CD14-positive monocyte (primary cell): ENCODE results near the gene RERE. TPM values are rescaled to one million over a fixed set of nuclear protein-coding genes. Genes with fewer than 3 reads are reported as not detected.

Experiments
- DNase-seq, 3 donors: peaks; one replicate each; pipeline ENCODE4 v3.0.0-alpha.2; 2011 to 2022
- H2AFZ ChIP-seq: 2 replicates; pipeline ENCODE4 v1.6.0; 2012; ENCODE audit warnings: mild to moderate bottlenecking, low read depth, low read length, inconsistent platforms; ENCODE audit not compliant: insufficient read depth, poor library complexity, severe bottlenecking
- H3K27ac ChIP-seq, 2 donors: 1 replicate in 1 of 2; 2 replicates in 1 of 2; pipeline ENCODE4 v1.5.1; 2012 to 2013; ENCODE audit warnings: low read length in 2 of 2, control low read depth in 1 of 2, inconsistent platforms in 1 of 2, low read depth in 1 of 2, mild to moderate bottlenecking in 1 of 2
- H3K27me3 ChIP-seq, 2 donors: one replicate each; pipeline versions ENCODE4 v1.6.0 to v1.6.1; 2011 to 2013; ENCODE audit warnings: low read length in 2 of 2; ENCODE audit not compliant: control insufficient read depth in 2 of 2, insufficient read depth in 2 of 2
- H3K36me3 ChIP-seq, 2 donors: replicated peaks in 1 of 2; 1 replicate in 1 of 2; 2 replicates in 1 of 2; pipeline versions ENCODE4 v1.5.1 to v1.6.1; 2012 to 2013; ENCODE audit warnings: low read length in 2 of 2, control low read depth in 1 of 2, inconsistent platforms in 1 of 2, mild to moderate bottlenecking in 1 of 2; ENCODE audit not compliant: insufficient read depth in 2 of 2, control insufficient read depth in 1 of 2
- H3K4me1 ChIP-seq, 2 donors: 1 replicate in 1 of 2; 2 replicates in 1 of 2; pipeline versions ENCODE4 v1.5.1 to v1.6.1; 2012 to 2013; ENCODE audit warnings: low read length in 2 of 2, control low read depth in 1 of 2, inconsistent platforms in 1 of 2, mild to moderate bottlenecking in 1 of 2, moderate library complexity in 1 of 2; ENCODE audit not compliant: insufficient read depth in 2 of 2, control insufficient read depth in 1 of 2
- H3K4me2 ChIP-seq: replicated peaks from 2 replicates; pipeline ENCODE3; 2012; ENCODE audit warnings: low read length, moderate library complexity, mild to moderate bottlenecking; ENCODE audit not compliant: poor library complexity, severe bottlenecking; ENCODE audit errors: extremely low read depth
- H3K4me3 ChIP-seq, 3 experiments: fragments of 200-600 bp in 1 of 3; sonication (generic) in 1 of 3; replicated peaks in 1 of 3; 1 replicate in 2 of 3; 2 replicates in 1 of 3; pipeline ENCODE4 v1.5.1; 2011 to 2013; ENCODE audit warnings: low read length in 3 of 3, mild to moderate bottlenecking in 3 of 3, control low read depth in 2 of 3, low read depth in 2 of 3, inconsistent platforms in 1 of 3, moderate library complexity in 1 of 3
- H3K79me2 ChIP-seq: 2 replicates; pipeline ENCODE4 v1.6.0; 2012; ENCODE audit warnings: mild to moderate bottlenecking, control low read depth, inconsistent platforms, low read length, moderate library complexity; ENCODE audit not compliant: insufficient read depth
- H3K9ac ChIP-seq: 2 replicates; pipeline ENCODE4 v1.6.0; 2017; ENCODE audit warnings: low read length, mild to moderate bottlenecking; ENCODE audit not compliant: insufficient read depth, poor library complexity, severe bottlenecking
- H3K9me3 ChIP-seq, 2 donors: replicated peaks in 1 of 2; 1 replicate in 1 of 2; 2 replicates in 1 of 2; pipeline versions ENCODE4 v1.5.1 to v1.6.1; 2012 to 2013; ENCODE audit warnings: low read length in 2 of 2, control low read depth in 1 of 2; ENCODE audit not compliant: control insufficient read depth in 1 of 2, insufficient read depth in 1 of 2
- H4K20me1 ChIP-seq: 2 replicates; pipeline ENCODE4 v1.6.0; 2012; ENCODE audit warnings: mild to moderate bottlenecking, low read length, control low read depth, moderate library complexity; ENCODE audit not compliant: insufficient read depth
- H3K27ac Mint-ChIP-seq, 7 donors: one replicate each; pipeline ENCODE4 v1.8.0; 2020; ENCODE audit warnings: mild to moderate bottlenecking in 7 of 7, mixed read lengths in 7 of 7, moderate library complexity in 6 of 7, inconsistent platforms in 2 of 7
- H3K27me3 Mint-ChIP-seq, 3 donors: one replicate each; pipeline ENCODE4 v1.8.0; 2021 to 2022; ENCODE audit warnings: low read depth in 3 of 3, mild to moderate bottlenecking in 3 of 3, mixed read lengths in 3 of 3, moderate library complexity in 3 of 3, inconsistent platforms in 1 of 3
- H3K36me3 Mint-ChIP-seq, 2 donors: one replicate each; pipeline ENCODE4 v1.8.0; 2020; ENCODE audit warnings: mixed read lengths in 2 of 2, inconsistent platforms in 1 of 2, mild to moderate bottlenecking in 1 of 2
- H3K4me1 Mint-ChIP-seq: one replicate; pipeline ENCODE4 v1.8.0; 2020; ENCODE audit warnings: mild to moderate bottlenecking, mixed read lengths
- H3K4me3 Mint-ChIP-seq, 2 donors: one replicate each; pipeline ENCODE4 v1.8.0; 2020; ENCODE audit warnings: mild to moderate bottlenecking in 2 of 2, mixed read lengths in 2 of 2, moderate library complexity in 1 of 2
- H3K9me3 Mint-ChIP-seq, 7 donors: one replicate each; pipeline ENCODE4 v1.8.0; 2020 to 2022; ENCODE audit warnings: mixed read lengths in 7 of 7, mild to moderate bottlenecking in 6 of 7, moderate library complexity in 6 of 7, inconsistent platforms in 2 of 7
- WGBS: methylation state at CpG from one replicate; pipeline ENCODE4 v1.1.5; 2013; ENCODE audit warnings: missing lambda C conversion rate; ENCODE audit not compliant: insufficient coverage; 5-methylcytosine and 5-hydroxymethylcytosine counted together
- intact Hi-C, 2 donors: fragments of 100-400 bp; cut with micrococcal nuclease; formaldehyde crosslinking; loops; one replicate each; pipeline versions ENCODE4 v1.15.0 to v1.15.1; 2023
- polyA plus RNA-seq, 3 donors: library from polyadenylated mRNA; depleted of rRNA in 1 of 3; unstranded in 2 of 3; stranded (reverse) in 1 of 3; fragments of 300-500 nt in 2 of 3; fragments of >200 nt in 1 of 3; fragmentation: Illumina TruSeq in 2 of 3; gene quantifications; 1 replicate in 2 of 3; 2 replicates in 1 of 3; pipeline ENCODE4 v1.2.3, GENCODE V29; 2012 to 2021
- TF ChIP-seq, protein P1 (sequence below): fragments of 200-600 bp; IDR thresholded peaks from one replicate; pipeline ENCODE4 v1.8.0; 2022; ENCODE audit warnings: antibody characterized with exemption, mild to moderate bottlenecking

Gene RERE
- polyA plus RNA-seq, 3 donors, result 1.2 to 19.4 (median 3.8) TPM

DNA sequence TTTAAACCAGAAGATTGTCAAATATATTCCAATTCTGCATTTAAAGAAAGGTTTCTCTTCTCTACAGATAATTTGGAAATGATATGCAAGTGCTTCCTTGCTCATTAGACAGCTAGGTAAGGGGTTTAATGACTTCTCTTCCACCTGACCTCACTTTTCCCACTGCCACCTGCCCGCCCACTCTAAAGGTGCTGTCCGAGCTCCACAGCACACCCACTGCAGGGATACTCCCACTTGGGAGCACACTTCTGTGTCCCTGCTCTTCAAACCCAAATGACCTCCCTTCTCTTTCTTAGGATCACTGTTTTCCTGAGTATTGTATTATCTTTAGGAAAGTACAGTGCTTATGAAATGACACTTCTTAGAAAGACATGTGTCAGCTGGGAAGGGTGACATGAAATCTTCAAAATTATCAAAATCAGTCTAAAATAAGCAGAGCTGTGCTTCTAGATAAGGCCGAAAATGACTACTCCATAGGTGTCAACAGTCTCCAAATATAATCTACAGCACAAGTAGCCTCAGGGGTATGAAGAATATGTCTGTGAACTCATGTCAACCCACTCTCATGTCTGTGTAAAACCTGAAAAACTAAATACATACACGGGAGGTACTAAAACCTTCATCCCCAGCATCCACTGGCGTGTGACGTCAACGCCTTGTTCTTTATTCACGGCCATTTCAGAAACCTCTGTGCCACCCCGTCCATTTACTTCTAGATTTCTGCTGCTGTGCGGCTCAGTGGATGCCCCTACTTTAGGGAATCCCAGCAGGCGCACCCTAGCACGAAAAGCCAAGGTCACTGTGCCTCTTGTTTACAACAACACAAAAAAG, 428.5 kb downstream of the RERE start:
- peaks cover 0 to 2% (median 0%) of the 10 kb centered on the region in 7 donors for H3K9me3 Mint-ChIP-seq
- H3K27me3 Mint-ChIP-seq, result peaks cover 0 to 2% (median 0%) of the 10 kb centered on the region in 3 donors
- Histone ChIP-seq H3K9me3 (no peaks in the 10 kb centered on the region), H3K4me3 (no peak overlapping the region), H4K20me1 (peaks cover 97% of the 10 kb centered on the region), H3K4me2 (no peak overlapping the region), H3K27ac (no peak overlapping the region), H3K27me3 (no peaks in the 10 kb centered on the region), H3K36me3 (peaks cover 32 to 68% of the 10 kb centered on the region in 2 donors), H3K9ac (no peak overlapping the region), H3K4me1 (peaks cover 45 to 47% of the 10 kb centered on the region in 2 donors), H2AFZ (no peak overlapping the region), H3K79me2 (peaks cover 91% of the 10 kb centered on the region)
- TF ChIP-seq, protein P1, sequence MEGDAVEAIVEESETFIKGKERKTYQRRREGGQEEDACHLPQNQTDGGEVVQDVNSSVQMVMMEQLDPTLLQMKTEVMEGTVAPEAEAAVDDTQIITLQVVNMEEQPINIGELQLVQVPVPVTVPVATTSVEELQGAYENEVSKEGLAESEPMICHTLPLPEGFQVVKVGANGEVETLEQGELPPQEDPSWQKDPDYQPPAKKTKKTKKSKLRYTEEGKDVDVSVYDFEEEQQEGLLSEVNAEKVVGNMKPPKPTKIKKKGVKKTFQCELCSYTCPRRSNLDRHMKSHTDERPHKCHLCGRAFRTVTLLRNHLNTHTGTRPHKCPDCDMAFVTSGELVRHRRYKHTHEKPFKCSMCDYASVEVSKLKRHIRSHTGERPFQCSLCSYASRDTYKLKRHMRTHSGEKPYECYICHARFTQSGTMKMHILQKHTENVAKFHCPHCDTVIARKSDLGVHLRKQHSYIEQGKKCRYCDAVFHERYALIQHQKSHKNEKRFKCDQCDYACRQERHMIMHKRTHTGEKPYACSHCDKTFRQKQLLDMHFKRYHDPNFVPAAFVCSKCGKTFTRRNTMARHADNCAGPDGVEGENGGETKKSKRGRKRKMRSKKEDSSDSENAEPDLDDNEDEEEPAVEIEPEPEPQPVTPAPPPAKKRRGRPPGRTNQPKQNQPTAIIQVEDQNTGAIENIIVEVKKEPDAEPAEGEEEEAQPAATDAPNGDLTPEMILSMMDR, result no peak
- H3K36me3 Mint-ChIP-seq, result peaks cover 54 to 71% of the 10 kb centered on the region in 2 donors
- no peak for DNase-seq
- peak overlapping the region in 1 of 2 donors; percentile 7 for H3K4me3 Mint-ChIP-seq
- peak overlapping the region in 2 of 7 donors; percentile 41 to 70 for H3K27ac Mint-ChIP-seq
- 97% methylated on average over 5 of the region's 12 CpGs for WGBS
- H3K4me1 Mint-ChIP-seq, result peaks cover 66% of the 10 kb centered on the region
- intact Hi-C loops, result no loop called here

DNA sequence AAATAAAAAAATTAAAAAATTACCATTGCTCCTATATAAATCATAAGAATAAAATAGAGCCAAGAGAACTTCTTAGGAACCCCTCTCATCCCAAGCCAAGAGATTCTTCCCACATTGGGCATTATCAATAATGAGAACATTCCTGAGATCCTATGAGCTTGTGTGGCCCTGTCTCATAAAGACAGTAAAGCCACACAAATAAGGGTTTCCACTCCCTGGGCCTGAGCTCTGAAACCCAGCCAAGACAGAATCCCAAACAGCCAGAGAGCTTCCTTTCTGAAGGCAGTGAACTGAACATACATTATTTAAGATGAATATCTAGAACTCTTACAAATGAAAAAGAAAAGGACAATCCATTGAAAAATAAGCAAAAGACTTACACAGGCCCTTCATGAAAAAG, 431.2 kb downstream of the RERE start:
- DNase-seq, result no peak
- intact Hi-C loops, result no loop called here
- Histone ChIP-seq H3K4me1 (peaks cover 69 to 72% of the 10 kb centered on the region in 2 donors), H3K36me3 (peaks cover 18 to 52% of the 10 kb centered on the region in 2 donors), H3K9ac (no peak overlapping the region), H3K79me2 (peaks cover 81% of the 10 kb centered on the region), H3K4me2 (no peak overlapping the region), H2AFZ (no peak overlapping the region), H3K27ac (no peak overlapping the region), H3K27me3 (no peaks in the 10 kb centered on the region), H3K9me3 (no peaks in the 10 kb centered on the region), H4K20me1 (peaks cover 96% of the 10 kb centered on the region), H3K4me3 (no peak overlapping the region)
- Mint-ChIP-seq H3K4me3 (no peak overlapping the region), H3K27ac (no peak overlapping the region), H3K4me1 (peaks cover 85% of the 10 kb centered on the region), H3K27me3 (no peaks in the 10 kb centered on the region), H3K9me3 (peaks cover 0 to 2% (median 0%) of the 10 kb centered on the region in 7 donors), H3K36me3 (peaks cover 39 to 61% of the 10 kb centered on the region in 2 donors)
- TF ChIP-seq, protein P1, result no peak
